ENCODE data around the gene SLC7A14.

The SLC7A14 gene

GRCh38 chr3:170477395-170477794 lies 108.5 kb downstream of the SLC7A14 start:
- no peak for TF ChIP-seq CTCF (IDR thresholded peaks at IDR 0.05; ENCODE audit: poor library complexity, severe bottlenecking)
- ATAC-seq (ENCODE audit: low read depth), result peak; percentile 63; the same call in 2 of the 3 replicates
- H3K27me3 ChIP-seq (ENCODE audit: insufficient read depth, poor library complexity, severe bottlenecking), result no peaks in the 10 kb centered on the region
- DNase-seq (ENCODE audit: low spot score), result no peak
- H3K36me3 ChIP-seq (ENCODE audit: low read depth), result no peaks in the 10 kb centered on the region
- H3K9me3 ChIP-seq (ENCODE audit: severe bottlenecking), result no peaks in the 10 kb centered on the region
- H3K27ac ChIP-seq (ENCODE audit: poor library complexity, severe bottlenecking), result no peak overlapping the region
- H3K4me1 ChIP-seq (ENCODE audit: insufficient read depth, poor library complexity, severe bottlenecking), result peaks cover 6% of the 10 kb centered on the region
- H3K4me3 ChIP-seq (ENCODE audit: severe bottlenecking), result no peak overlapping the region

DNA sequence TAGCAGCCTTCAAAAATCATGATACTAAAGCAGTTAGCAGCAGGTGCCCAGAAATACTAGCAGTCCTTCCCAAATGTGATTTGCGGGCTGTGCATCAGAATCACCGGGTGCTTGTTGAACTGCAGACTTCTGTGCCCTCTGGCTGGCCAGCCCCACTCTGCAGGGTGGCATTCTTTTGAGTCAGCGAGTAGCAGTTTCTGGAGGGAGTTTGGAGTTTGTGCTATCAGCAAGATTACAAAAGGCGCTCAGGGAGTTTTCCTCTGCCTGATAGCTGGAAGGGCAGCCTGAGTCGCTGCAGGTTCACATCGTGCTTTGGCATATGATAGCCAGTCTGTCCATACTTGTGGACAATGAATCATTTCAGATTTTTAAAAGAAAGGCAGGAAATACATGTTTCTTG lies 109.6 kb downstream of the SLC7A14 start:
- DNase-seq (ENCODE audit: low spot score), result no peak
- Histone ChIP-seq H3K27me3 (ENCODE audit: insufficient read depth, poor library complexity, severe bottlenecking) (no peaks in the 10 kb centered on the region), H3K4me3 (ENCODE audit: severe bottlenecking) (no peak overlapping the region), H3K9me3 (ENCODE audit: severe bottlenecking) (no peaks in the 10 kb centered on the region), H3K4me1 (ENCODE audit: insufficient read depth, poor library complexity, severe bottlenecking) (peaks cover 6% of the 10 kb centered on the region), H3K36me3 (ENCODE audit: low read depth) (no peaks in the 10 kb centered on the region), H3K27ac (ENCODE audit: poor library complexity, severe bottlenecking) (no peak overlapping the region)
- TF ChIP-seq CTCF (IDR thresholded peaks at IDR 0.05; ENCODE audit: poor library complexity, severe bottlenecking), result no peak
- peak; percentile 41; the same call in 1 of the 3 replicates for ATAC-seq (ENCODE audit: low read depth)

- Histone ChIP-seq H3K36me3 (ENCODE audit: low read depth) (no peaks in the 10 kb centered on the region), H3K27me3 (ENCODE audit: insufficient read depth, poor library complexity, severe bottlenecking) (no peaks in the 10 kb centered on the region), H3K9me3 (ENCODE audit: severe bottlenecking) (no peaks in the 10 kb centered on the region), H3K4me1 (ENCODE audit: insufficient read depth, poor library complexity, severe bottlenecking) (peaks cover 6% of the 10 kb centered on the region), H3K27ac (ENCODE audit: poor library complexity, severe bottlenecking) (no peak overlapping the region), H3K4me3 (ENCODE audit: severe bottlenecking) (no peak overlapping the region)
- DNase-seq (ENCODE audit: low spot score), result no peak
- no peak for ATAC-seq (ENCODE audit: low read depth)
- no peak for TF ChIP-seq CTCF (IDR thresholded peaks at IDR 0.05; ENCODE audit: poor library complexity, severe bottlenecking)
These were observed 110.7 kb downstream of the SLC7A14 start for GRCh38 chr3:170475092-170475685.

- no peak for DNase-seq (ENCODE audit: low spot score)
These were observed 112.5 kb downstream of the SLC7A14 start for GRCh38 chr3:170473358-170473757.

More at GRCh38 chr3:170473358-170473757, 112.5 kb downstream of the SLC7A14 start:
- no peaks in the 10 kb centered on the region for H3K36me3 ChIP-seq (ENCODE audit: low read depth)
- no peak for TF ChIP-seq CTCF (IDR thresholded peaks at IDR 0.05; ENCODE audit: poor library complexity, severe bottlenecking)
- no peak overlapping the region for H3K4me3 ChIP-seq (ENCODE audit: severe bottlenecking)
- H3K27ac ChIP-seq (ENCODE audit: poor library complexity, severe bottlenecking), result no peak overlapping the region
- no peaks in the 10 kb centered on the region for H3K27me3 ChIP-seq (ENCODE audit: insufficient read depth, poor library complexity, severe bottlenecking)
- no peaks in the 10 kb centered on the region for H3K9me3 ChIP-seq (ENCODE audit: severe bottlenecking)
- no peak for ATAC-seq (ENCODE audit: low read depth)
- peaks cover 6% of the 10 kb centered on the region for H3K4me1 ChIP-seq (ENCODE audit: insufficient read depth, poor library complexity, severe bottlenecking)

Data from RWPE2 (cell line).